Astrocyte (in vitro differentiated cells and primary cell): ENCODE data around the gene CD160.
"Not testable (repeated sequence)": the region's sequence is repeated elsewhere in the genome, so short reads cannot be mapped to it uniquely, and the experiment has no call there.

Source experiments
- CTCF ChIP-seq: IDR thresholded peaks from 2 replicates; pipeline ENCODE4 v1.5.1; 2011; ENCODE audit warnings: low read depth, mild to moderate bottlenecking, inconsistent platforms, low read length, moderate library complexity; ENCODE audit not compliant: insufficient read depth
- EZH2 ChIP-seq: IDR thresholded peaks from 2 replicates; pipeline ENCODE4 v1.6.1; 2012; ENCODE audit warnings: mild to moderate bottlenecking, low read length, inconsistent platforms; ENCODE audit not compliant: insufficient read depth

GRCh38 chr1:145765127-145765526, 45.8 kb downstream of the CD160 start:
- TF ChIP-seq CTCF, EZH2: not testable (repeated sequence)
